GM18502 (cell line): ENCODE measurements around the gene TPX2.

Source experiments
- ATAC-seq: cut with Tn5 transposase; IDR thresholded peaks from one replicate; pipeline ENCODE4 v1.9.1; 2021; ENCODE audit warnings: mild to moderate bottlenecking; ENCODE audit not compliant: unreplicated experiment, poor library complexity

The TPX2 gene

GRCh38 chr20:31738729-31739549 is at the start of gene TPX2:
Gene TPX2, plus strand, starts transcription at chr20:31739290. Its CDS starts 18,187 bp downstream, at chr20:31757477.
- peak; percentile 98 for ATAC-seq

- no peak for ATAC-seq
Observed at GRCh38 chr20:31690124-31690666, 48.9 kb upstream of the TPX2 start.

GRCh38 chr20:31691646-31692275 is 47.3 kb upstream of the TPX2 start:
- ATAC-seq: peak; percentile 66

- ATAC-seq: no peak
Observed at GRCh38 chr20:31693402-31693801, 45.7 kb upstream of the TPX2 start.

- ATAC-seq: no peak
Observed at GRCh38 chr20:31693987-31694661, 45.0 kb upstream of the TPX2 start.

GRCh38 chr20:31694842-31695593 is 44.1 kb upstream of the TPX2 start:
- ATAC-seq: no peak

- no peak for ATAC-seq
Observed at GRCh38 chr20:31695849-31696804, 43.0 kb upstream of the TPX2 start.

GRCh38 chr20:31698243-31698802 is 40.8 kb upstream of the TPX2 start:
- no peak for ATAC-seq

GRCh38 chr20:31698803-31699718 is 40.0 kb upstream of the TPX2 start:
- peak; percentile 96 for ATAC-seq

GRCh38 chr20:31699801-31700728 is 39.0 kb upstream of the TPX2 start:
- ATAC-seq: no peak

- no peak for ATAC-seq
Observed at GRCh38 chr20:31700747-31701146, 38.3 kb upstream of the TPX2 start.

- no peak for ATAC-seq
Observed at GRCh38 chr20:31701591-31701990, 37.5 kb upstream of the TPX2 start.

GRCh38 chr20:31704225-31705119 is 34.6 kb upstream of the TPX2 start:
- no peak for ATAC-seq

- no peak for ATAC-seq
Observed at GRCh38 chr20:31705191-31705590, 33.9 kb upstream of the TPX2 start.
